ENCODE results near the gene KY.

KY gene, protein sequence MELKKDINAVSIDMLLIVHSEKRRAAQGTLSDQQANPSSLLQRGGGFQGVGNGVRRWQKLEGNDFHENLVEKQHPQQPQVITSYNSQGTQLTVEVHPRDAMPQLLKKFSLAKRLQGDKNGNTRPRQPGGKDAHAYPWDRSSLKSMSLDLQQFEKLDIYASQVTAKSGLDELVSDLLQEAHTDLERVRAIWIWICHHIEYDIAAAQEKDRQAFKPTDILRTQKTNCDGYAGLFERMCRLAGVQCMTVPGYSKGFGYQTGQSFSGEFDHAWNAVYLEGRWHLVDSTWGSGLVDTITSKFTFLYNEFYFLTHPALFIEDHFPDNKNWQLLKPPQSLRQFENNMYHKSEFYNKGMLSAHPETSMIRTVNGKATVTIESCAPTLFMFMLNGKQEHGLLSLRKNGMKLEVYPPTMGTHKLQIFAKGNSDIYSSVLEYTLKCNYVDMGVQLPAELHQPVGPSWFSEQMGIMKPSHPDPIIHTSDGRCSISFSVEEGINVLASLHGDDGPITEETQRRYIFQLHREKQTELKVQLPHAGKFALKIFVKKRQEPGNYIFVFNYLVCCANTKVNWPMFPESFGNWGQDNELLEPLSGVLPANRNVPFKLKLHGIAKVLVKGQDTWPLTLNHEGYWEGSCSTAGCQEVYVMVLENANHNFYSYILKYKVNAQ

DNA sequence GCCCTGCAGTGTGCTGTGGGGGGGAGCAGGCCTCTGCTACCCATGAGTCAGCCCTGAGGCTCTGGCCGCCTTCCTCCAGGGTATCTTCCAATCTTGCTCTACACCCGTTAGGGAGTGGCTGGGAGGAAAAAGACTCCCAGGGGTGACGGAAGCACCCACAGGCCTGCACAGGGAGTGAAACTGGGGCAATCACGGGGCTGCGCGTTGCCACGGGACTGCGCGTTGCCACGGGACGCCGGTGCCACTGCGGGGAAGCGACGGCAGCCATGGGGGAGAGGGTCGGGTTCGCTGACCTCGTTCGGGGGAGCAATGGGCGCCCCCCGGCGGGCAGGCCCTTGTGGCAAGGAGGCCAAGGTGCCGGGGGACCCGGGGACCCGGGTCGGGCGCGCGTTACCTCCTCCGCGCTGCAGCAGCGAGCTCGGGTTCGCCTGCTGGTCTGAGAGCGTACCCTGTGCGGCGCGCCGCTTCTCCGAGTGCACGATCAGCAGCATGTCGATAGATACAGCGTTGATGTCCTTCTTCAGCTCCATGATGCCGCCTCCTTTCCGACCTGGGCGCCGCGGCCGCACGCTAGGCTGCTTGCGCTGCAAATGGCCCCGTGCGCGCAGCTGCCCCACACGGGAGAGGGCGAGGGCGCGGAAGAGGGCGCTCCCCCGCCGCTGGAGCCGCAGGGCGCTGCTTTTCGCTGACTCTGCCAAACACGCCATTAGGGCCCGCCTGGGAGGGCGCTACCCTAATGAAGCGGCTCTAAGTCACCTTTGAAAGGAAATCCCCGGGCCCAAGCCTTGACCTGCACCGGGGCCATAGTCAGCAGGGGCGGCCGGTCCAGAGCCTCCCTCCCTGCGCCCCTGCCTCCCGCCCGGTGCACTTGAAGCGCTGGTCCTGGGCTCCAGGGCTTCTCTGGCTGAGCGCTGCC, at the start of gene KY:
TSS of gene KY (minus strand) at position 592 of the 916 bp plus-strand sequence. CDS start at position 530, 62 bp downstream.
- DNase-seq (ENCODE audit: low spot score), result peak; percentile 57

DNA sequence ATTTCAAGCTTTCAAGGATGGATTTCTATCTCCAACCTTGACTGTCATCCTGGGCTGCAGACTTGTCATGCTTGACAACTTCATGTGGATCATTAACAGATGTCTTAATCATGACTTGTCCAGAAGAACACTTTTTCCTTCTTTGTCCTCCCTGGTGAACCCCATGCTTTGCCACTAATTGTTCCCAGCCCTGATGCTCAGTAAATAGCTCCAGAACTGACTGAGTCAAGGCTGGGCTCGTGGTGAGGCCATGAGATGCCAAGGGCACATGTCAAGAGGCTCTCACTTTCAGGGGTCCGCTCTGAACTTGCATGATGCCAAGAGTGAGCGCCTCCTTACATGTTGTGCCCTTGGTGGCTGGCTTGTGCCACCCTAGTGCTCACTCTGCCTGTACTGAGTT, 48.9 kb upstream of the KY start:
- no peak for DNase-seq (ENCODE audit: low spot score)

DNA sequence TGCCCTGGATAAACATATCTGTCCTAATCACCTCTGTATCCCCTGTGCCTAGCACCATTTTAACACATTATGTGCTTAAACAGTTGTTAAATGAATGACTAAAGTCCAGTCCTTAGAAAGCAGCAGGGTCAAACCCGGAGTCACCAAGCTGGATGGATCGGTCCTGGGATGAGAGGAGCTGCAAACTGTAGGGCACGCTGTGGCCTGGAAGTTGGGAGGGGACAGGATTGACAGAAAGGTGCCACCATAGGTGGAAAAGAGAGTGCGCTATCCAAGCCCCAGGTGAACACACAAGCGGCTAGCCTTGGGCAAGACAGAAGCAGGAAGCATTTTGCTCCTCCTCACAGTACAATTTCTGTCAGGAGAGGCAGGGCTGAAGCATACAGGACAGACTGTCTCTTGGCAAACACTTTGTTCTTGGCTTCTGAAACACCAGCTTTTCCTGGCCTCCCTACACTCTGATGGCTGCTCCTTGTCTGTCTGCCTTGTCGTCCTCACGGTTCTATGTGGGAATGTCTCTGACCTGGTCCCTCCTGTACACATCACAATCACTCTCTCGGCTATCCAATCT, 48.4 kb upstream of the KY start:
- no peak for DNase-seq (ENCODE audit: low spot score)

DNA sequence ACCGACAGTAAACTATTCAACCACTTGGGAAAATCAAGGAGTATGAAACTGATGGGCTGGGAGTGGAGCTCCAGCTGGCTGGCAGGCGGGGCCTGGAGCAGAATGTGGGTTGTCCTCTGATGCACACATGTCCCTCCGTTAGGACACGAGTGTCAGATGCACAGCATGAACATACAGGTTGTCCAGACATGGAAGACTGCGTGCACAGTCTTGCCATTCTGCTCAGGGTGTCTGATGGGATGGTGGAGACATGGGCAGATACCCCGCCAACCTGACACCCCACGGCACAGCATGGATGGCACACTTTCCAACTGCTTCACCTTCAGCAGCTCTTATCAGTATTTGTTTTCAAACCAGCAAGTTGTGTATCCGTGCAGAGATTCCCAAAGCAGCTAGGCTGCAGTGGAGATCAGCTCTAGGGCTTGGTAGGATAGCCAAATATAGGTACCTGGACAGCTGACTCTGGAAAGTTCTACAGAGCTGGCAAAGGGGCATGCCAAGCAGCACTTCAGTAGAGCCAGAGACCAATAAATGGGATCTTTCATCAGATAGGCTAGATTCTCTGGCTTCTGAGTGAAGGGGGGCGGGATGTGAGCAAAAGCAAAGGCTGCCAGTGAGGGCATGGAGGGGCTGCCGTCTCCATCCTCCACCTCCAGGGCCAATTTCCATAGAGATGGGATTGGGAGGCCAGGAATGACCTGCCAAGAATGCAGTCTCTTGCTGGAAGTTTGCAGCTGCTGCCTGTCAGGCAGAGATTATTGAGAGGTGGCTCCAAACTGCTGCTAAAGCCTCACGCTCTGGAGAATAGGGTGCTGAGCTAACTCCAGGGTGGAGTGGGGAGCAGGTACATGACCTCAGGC, 47.2 kb upstream of the KY start:
- no peak for DNase-seq (ENCODE audit: low spot score)

DNA sequence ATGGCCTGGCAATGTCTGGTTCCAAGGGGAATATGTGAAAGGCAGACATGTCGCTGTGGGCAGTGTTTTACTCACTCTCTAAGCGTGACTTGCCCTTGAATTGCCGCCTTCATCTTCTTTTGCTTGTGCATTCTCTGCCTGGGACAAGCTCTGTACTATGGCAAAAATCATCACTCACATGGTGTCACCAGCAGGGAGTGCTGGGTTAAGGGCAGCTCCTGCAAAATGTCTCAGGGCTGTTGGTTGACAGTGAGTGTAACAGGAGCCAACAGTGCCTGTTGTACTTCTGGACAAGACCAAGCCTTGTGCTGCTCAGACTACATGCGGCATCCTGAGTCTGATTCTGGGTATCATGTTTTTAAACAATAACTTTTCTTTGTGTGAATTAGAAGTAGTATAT, 45.3 kb upstream of the KY start:
- no peak for DNase-seq (ENCODE audit: low spot score)

DNA sequence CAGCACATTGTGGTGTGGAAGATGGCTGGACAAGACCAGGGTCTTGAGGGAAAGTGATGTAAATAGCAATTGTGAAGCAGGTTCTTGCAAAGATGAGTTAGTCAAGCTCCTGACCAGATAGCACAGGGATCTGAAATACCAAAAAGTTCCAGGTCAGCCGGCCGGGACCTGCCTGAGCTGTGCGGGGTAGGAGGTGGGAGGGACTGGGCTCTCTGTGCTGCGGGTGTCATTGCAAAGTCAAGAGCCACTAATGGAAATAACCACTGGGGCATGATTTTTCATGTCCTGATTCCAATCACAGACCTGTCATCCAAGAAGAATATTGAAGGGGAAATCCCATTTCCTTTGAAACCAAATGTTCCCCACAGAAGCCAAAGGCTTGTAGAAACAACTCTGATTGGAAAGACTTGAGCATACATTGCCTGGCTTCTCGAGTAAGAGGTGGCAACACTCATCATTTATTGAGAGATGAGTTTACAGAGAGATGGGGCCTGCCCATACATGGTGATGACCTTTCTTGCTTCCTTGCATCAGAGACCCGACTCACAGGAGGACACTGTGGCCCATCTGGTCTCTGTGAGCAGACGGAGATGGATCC, 44.2 kb upstream of the KY start:
- DNase-seq (ENCODE audit: low spot score), result no peak

DNA sequence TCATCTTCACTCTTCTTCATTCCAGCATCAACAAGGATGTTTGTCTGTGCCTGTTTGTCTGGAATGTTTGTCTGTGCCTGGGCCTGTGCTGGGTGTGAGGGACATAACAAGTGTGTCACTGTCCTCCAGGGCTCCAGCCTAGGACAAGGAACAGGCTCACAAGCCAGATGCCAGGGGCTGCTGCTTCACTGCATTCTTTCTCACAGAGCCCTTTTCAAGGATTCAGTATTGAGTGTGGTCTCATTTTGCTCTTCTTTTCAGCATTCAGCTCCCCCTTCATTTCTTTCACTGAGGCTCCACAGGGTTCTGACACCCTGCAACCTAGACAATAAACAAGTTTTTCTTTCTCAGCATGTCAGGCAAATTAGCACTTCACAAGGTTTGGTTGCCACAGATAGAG, 43.6 kb upstream of the KY start:
- no peak for DNase-seq (ENCODE audit: low spot score)

DNA sequence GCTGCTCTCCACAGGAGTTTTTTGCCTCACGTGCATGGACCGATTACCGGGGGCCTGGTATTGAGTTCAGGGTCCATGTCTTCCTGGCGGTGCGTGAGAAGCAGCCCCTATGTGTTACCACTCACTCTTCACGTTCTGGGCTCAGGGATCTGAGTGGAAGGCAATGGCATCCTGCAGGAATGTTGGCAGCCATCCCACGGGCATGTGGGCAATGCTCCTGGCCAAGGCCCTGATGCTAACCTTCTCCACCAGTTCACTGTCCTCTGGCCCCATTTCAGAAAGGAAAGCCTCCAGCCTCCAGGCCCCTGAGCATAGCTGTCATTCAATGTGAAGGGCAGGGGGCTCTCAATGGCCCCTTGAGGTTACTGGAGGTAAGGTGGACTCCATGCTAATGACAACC, 43.0 kb upstream of the KY start:
- DNase-seq (ENCODE audit: low spot score), result no peak

DNA sequence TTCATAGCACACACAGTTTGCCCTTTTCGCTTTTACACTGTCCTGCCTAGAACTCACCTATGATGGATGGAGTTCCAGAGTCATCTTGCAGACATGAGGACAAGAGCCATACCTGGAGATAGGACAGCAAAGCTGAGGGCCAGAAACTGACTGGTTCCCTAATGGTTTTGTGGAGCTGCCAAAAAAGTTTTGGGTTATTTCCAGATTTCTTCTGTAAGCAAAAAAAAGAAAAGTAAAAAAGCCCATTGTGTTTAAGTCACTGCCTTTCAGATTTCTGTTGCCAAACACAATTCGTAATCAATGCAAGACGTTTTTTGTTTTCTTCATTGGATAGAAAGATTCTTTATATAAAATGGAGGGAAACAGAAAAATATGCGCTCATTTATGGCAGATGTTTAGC, 42.4 kb upstream of the KY start:
- no peak for DNase-seq (ENCODE audit: low spot score)

DNA sequence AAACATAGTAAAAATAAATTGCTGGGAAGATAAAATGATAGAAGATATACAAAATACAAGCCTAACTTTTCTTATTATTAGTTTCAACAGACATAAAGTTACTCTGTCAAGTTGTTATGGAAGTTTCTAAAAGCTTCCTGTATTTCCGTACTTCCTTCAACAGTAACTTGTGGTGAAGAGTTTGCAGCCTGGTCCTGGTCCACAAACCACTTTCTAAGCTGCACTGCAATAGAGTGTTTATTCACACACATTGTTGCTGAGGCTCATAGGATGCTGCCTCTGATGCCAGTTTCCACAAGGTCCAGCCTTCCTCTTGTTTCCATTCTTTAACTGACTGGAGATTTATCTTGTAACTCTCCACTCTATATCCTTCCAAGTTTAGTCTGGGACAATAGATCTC, 39.4 kb upstream of the KY start:
- DNase-seq (ENCODE audit: low spot score), result no peak

DNA sequence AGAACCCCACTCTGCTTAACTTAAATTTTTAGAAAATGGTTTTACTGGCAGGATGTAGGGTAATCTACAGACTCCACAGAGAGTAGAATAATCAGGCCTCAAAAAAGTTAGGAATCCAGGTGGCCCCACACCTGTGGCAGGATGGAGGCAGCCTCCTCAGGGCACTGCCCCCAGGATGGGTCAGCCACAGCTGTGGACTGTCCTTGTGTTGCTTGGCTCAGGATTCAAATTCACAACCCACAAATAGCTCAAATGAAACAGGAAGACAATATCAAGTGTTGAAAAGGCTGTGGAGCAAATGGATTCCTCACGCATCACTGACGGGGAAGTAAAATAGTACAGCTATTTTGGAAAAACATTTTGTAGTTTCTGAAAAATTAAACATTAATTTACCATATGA, 36.8 kb upstream of the KY start:
- no peak for DNase-seq (ENCODE audit: low spot score)

DNA sequence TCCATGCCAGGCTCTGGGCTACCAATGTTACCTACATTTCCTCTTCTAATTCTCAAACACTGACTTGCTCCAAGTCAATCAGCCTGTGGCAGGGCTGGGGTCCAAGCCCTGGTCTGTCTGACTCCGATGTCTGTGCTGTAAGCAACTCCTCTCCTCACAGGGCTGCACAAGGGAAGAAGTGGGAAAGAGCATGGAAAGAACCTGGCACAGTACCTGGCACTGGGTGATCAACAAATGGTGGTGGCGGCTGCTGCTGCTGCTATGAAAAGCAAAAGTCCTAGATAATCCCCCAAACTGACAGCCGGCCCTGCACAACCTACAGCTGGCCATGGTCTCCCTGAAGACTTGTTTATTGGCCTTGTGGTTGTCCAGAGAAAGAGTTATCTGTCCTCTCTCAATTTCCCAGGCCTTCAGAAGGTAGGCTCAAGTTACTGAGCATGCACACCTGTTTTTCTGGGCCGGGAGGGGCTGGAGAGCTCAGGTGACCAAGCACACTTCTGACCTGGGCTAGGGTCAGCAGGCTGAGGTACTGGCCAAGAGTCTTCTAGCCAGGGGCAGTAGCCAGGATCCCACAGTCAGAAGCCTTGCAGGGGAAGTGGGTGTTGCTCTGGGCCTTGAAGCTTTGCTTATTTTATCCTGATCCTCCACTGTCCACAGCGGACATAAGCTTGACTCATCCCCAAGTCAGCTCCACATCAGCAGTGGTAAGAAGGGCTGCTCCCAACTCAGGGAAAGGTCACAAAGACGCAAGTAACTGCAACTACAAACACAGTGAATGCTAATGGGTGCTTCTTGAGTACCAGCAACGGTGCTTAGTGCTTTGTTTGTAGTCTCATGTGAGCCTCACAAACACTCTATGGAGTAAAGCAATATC, 35.3 kb upstream of the KY start:
- DNase-seq (ENCODE audit: low spot score), result no peak

DNA sequence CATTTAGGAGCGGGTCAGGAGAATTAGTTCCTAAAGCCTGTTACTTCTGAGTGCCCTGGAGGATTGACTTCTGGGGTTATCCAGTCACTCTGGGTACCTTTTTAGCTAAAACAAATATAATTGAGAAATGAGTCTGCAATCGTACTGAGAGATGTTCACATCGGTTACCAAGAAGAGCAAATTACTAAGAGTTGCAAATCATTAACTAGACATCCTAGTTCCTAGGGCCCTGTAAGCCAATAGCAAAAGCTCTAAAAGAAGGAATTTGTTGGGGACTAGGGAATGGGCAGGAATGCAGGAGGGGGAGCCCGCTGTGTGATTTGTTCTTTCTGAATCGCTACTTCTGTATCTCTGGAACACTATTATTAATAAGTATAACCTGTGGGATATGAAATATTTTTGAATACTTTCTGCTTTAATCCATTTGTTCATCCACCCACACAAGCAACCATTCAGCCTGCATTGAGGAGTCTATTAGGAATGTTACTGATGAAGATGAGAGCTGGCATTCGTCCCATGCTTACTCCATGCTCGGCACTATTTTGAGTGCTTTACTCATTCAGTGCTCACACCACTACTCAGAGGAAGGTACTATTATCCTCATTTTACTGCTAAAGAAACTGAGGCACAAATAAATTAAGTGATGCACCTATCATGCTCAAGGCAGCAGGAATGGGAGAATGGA, 31.5 kb upstream of the KY start:
- no peak for DNase-seq (ENCODE audit: low spot score)

DNA sequence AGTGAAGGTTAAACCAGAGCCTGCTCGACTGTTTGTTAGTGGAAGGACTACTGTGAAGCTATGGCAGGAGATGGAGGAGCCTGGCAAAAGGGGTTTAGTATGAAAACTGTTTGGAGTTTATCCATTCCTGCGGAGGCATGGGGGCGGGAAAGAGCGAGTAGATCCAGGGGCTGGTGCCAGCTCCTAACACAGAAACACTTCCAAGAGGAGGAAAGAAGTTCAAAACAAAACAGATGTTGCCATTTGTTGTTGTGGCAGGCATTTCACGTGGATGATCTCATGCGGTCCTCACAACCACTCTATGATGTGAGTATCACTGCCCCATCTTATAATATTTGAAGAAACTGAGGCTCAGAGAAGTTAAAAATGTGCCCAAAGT, 30.7 kb upstream of the KY start:
- DNase-seq (ENCODE audit: low spot score), result no peak

DNA sequence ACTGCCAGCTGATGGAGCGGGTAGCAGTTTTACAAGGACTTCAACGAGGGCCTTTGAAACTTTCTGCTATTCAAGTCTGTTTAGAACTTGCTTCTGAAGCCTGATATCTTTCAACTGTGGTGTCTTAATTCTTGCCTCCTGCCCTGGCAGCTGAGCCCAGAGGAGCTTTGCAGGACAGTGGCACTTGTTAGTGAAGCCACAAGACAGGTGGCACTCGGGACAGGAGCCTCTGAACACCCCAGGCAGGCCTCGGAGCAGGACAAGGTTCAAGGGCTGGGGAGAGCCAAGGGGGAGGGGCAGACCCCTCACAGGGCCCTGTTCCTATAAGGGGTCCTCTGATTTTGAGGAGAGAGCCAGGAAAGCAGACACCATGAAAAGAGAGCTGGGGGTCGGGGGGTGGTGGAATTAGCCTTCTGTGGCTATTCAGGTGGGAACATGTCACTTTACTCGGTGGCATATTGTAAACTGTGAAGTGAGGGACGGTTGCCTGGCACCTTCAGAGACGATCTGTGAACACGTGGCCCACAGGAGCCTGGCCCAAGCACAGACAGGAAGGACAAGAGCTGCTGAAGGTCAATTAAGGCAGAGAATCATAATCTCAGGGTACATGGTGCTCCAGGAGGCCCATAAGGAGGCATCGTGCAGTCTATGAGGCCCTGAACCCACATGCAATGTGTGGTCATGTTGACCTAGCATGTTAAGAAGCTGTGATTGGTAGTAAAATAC, 30.1 kb upstream of the KY start:
- DNase-seq (ENCODE audit: low spot score), result no peak

DNA sequence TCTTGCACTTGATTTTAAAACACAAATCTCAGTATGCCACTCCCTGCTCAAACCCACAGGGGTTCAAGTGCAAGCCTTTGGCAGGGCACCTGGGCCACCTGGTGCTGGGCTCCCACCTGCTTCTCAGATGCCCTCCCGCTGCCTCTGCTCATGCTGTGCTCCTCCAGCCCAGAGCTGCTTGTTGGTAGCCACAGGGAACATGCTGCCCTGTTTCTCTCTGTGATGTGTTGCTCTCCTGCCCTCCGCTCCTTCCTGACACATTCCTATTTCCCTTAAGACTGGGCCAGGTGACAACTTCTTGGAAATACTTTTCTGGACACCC, 27.1 kb upstream of the KY start:
- DNase-seq (ENCODE audit: low spot score), result no peak

DNA sequence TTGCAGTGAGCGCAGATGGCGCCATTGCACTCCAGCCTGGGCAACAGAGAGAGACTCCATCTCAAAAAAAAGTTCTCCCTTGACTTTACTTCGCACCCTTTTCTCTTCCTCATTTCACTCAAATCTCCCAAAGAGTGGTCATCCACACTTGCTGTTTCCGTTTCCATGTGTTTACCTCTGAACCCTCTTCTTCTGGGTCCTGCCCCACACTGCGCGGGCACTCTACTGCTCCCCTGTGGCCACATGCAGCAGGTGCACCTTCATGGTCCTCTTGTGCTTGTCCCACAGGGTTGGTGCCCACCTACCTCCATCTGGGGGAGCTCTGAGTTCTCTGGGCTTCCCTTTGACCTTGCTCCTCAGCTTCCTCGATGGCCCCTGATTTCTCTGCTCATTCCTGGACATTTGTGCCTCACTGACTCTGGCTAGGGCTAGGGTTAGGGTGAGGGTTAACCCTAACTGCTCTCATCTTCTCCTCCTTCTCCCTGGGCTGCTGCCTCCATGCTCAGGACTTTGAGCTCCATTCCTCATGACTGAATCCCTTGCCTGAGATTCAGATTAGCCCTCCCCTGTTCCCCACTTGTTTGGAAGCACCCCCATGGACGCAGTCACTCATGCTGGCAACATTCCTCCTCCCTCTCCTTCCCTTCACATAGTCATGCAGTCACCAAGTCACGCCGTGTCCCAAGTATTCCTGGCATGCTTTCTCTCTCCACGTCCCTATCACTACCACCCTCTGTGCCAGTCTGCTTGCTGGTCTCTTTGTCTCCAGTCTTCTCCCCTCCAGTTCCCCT, 26.6 kb upstream of the KY start:
- DNase-seq (ENCODE audit: low spot score), result no peak

DNA sequence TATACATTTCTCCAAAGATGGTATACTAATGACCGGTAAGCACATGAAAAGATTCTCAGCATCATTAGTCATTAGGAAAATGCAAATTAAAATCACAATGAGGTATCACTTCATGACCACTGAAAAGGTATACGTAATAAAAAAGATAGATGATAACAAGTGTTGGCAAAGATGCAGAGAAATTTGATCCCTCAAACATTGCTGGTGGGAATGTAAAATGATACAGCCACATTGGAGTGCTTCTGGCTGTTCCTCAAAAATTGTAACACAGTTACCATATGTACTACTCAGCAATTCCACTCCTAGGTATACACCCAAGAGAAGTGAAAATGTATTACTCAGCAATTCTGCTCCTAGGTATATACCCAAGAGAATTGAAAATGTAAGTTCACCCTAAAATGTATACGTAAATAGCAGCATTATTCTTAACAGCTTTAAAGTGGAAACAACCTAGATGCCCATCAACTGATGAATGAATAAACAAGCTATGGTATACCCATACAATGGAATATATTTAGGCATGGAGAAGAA, 25.0 kb upstream of the KY start:
- DNase-seq (ENCODE audit: low spot score), result no peak
